K562 (cell line): ENCODE data around the gene AP2M1. TPM values are rescaled to one million over a fixed set of nuclear protein-coding genes. Genes with fewer than 3 reads are reported as not detected.
A peak's percentile ranks its signal among the peaks of the same experiment; 100 is the strongest.

Source experiments
- CREB1 ChIP-seq, 2 experiments: sonication (generic) in 1 of 2; formaldehyde crosslinking in 1 of 2; IDR thresholded peaks; 2 replicates each; pipeline versions ENCODE4 v1.6.1 to v1.8.0; 2012 to 2022; ENCODE audit warnings: inconsistent platforms in 1 of 2, mild to moderate bottlenecking in 1 of 2, missing genetic modification reagents in 1 of 2, moderate library complexity in 1 of 2
- ESRRA ChIP-seq: fragments of 450-650 bp; IDR thresholded peaks from 2 replicates; pipeline ENCODE4 v1.6.1; 2014; ENCODE audit warnings: low read depth, mild to moderate bottlenecking, moderate library complexity, borderline replicate concordance
- MED1 ChIP-seq: sonication (generic); formaldehyde crosslinking; IDR thresholded peaks from 2 replicates; pipeline ENCODE4 v1.8.1; 2023; ENCODE audit warnings: missing genetic modification reagents, borderline replicate concordance
- MEF2D ChIP-seq: conservative IDR thresholded peaks from 2 replicates; pipeline ENCODE4 v1.6.1; 2016; ENCODE audit warnings: low read depth, missing genetic modification characterization, missing compliant biosample characterization
- NFYB ChIP-seq: IDR thresholded peaks from 2 replicates; pipeline ENCODE4 v1.6.1; 2011; ENCODE audit warnings: mild to moderate bottlenecking, moderate library complexity; ENCODE audit not compliant: insufficient read length; ENCODE audit errors: extremely low read depth
- RNF219 ChIP-seq: fragments of 250-450 bp; sonication (Bioruptor Pico); IDR thresholded peaks from 2 replicates; pipeline ENCODE4 v1.5.0; 2022; ENCODE audit warnings: mild to moderate bottlenecking
- SLC30A9 ChIP-seq: fragments of 250-450 bp; sonication (Bioruptor Pico); IDR thresholded peaks from 2 replicates; pipeline ENCODE4 v1.8.0; 2022; ENCODE audit warnings: mild to moderate bottlenecking, moderate library complexity
- SPI1 ChIP-seq: IDR thresholded peaks from 2 replicates; pipeline ENCODE4 v1.6.1; 2011; ENCODE audit warnings: low read depth, low read length, control low read depth, borderline replicate concordance
- ZBTB33 ChIP-seq: sonication (generic); formaldehyde crosslinking; IDR thresholded peaks from 2 replicates; pipeline ENCODE4 v1.8.1; 2023; ENCODE audit warnings: mild to moderate bottlenecking, missing genetic modification reagents
- ZNF589 ChIP-seq: fragments of 200-800 bp; sonication (Bioruptor generic); IDR thresholded peaks from 2 replicates; pipeline ENCODE4 v1.6.1; 2016; ENCODE audit warnings: low read depth, missing genetic modification characterization, missing compliant biosample characterization
- ZNF695 ChIP-seq: fragments of 450-650 bp; formaldehyde crosslinking; IDR thresholded peaks from 2 replicates; pipeline ENCODE4 v1.4.0; 2020; ENCODE audit warnings: mild to moderate bottlenecking, moderate library complexity
- ZNF696 ChIP-seq: fragments of 250-450 bp; sonication (Bioruptor Pico); conservative IDR thresholded peaks from 2 replicates; pipeline ENCODE4 v1.4.0; 2020; ENCODE audit warnings: mild to moderate bottlenecking, moderate library complexity
- polyA plus RNA-seq, 8 experiments: library from polyadenylated mRNA; depleted of rRNA in 4 of 8; stranded (reverse) in 5 of 8; unstranded in 3 of 8; fragments of >200 nt; fragmentation: Nextera tagmentation in 2 of 8; fragmentation: Illumina TruSeq in 1 of 8; extraction: Ambion mirVana in 2 of 8; extraction: Trizol in 1 of 8; gene quantifications; 2 replicates each; pipeline versions ENCODE4 v1.2.1 to v1.2.3, GENCODE V29; 2011 to 2014; ENCODE audit warnings: inconsistent platforms in 1 of 8, missing spikeins in 1 of 8
- total RNA-seq, 7 experiments: library from RNA; depleted of rRNA in 6 of 7; stranded (reverse); fragments of >200 nt in 6 of 7; fragmentation: Illumina TruSeq in 2 of 7; extraction: Trizol in 2 of 7; gene quantifications; 2 replicates each; pipeline versions ENCODE4 v1.2.1 to v1.2.3, GENCODE V29; 2011 to 2021; ENCODE audit warnings: low replicate concordance in 1 of 7
- TF ChIP-seq, protein P1 (sequence below): fragments of 250-450 bp; sonication (Bioruptor Pico); IDR thresholded peaks from 2 replicates; pipeline ENCODE4 v1.4.0; 2020; ENCODE audit warnings: mild to moderate bottlenecking, moderate library complexity
- TF ChIP-seq, protein P2 (sequence below): fragments of 450-650 bp; formaldehyde crosslinking; IDR thresholded peaks from 2 replicates; pipeline ENCODE4 v1.4.0; 2020; ENCODE audit warnings: mild to moderate bottlenecking, moderate library complexity
- TF ChIP-seq, protein P3 (sequence below): sonication (generic); formaldehyde crosslinking; IDR thresholded peaks from 2 replicates; pipeline ENCODE4 v1.5.0; 2020; ENCODE audit warnings: missing genetic modification reagents
- TF ChIP-seq, protein P4 (sequence below): sonication (generic); formaldehyde crosslinking; IDR thresholded peaks from 2 replicates; pipeline ENCODE4 v1.8.1; 2022; ENCODE audit warnings: missing genetic modification reagents

Gene AP2M1
- total and polyA plus RNA-seq, 9 of the 15 experiments (the other 6 are each of a cell fraction or from before 2014, with no cell fraction given) = 118 to 505 (median 296) TPM

GRCh38 chr3:184174284-184174645 lies 390 bp upstream of the AP2M1 start (continued):
- TF ChIP-seq, protein P1, sequence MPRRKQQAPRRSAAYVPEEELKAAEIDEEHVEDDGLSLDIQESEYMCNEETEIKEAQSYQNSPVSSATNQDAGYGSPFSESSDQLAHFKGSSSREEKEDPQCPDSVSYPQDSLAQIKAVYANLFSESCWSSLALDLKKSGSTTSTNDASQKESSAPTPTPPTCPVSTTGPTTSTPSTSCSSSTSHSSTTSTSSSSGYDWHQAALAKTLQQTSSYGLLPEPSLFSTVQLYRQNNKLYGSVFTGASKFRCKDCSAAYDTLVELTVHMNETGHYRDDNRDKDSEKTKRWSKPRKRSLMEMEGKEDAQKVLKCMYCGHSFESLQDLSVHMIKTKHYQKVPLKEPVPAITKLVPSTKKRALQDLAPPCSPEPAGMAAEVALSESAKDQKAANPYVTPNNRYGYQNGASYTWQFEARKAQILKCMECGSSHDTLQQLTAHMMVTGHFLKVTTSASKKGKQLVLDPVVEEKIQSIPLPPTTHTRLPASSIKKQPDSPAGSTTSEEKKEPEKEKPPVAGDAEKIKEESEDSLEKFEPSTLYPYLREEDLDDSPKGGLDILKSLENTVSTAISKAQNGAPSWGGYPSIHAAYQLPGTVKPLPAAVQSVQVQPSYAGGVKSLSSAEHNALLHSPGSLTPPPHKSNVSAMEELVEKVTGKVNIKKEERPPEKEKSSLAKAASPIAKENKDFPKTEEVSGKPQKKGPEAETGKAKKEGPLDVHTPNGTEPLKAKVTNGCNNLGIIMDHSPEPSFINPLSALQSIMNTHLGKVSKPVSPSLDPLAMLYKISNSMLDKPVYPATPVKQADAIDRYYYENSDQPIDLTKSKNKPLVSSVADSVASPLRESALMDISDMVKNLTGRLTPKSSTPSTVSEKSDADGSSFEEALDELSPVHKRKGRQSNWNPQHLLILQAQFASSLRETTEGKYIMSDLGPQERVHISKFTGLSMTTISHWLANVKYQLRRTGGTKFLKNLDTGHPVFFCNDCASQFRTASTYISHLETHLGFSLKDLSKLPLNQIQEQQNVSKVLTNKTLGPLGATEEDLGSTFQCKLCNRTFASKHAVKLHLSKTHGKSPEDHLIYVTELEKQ (CRISPR knock-in tag) = no peak
- TF ChIP-seq CREB1 (IDR thresholded peaks at IDR 0.05) (no peak), CREB1 (CRISPR knock-in tag; IDR thresholded peaks at IDR 0.05) (0 out of 2 replicates have a peak, but pooled peaks have one; percentile 0), ZBTB33 (CRISPR knock-in tag) (no peak), MED1 (no peak), MEF2D (tag) (no peak), SLC30A9 (CRISPR knock-in tag) (no peak), ZNF695 (no peak), SPI1 (peak; percentile 62; the same call in 1 of the 2 replicates), ZNF589 (CRISPR knock-in tag) (0 out of 2 replicates have a peak, but pooled peaks have one; percentile 19), NFYB (no peak), ESRRA (no peak), ZNF696 (CRISPR knock-in tag) (no peak), RNF219 (CRISPR knock-in tag) (no peak)
- TF ChIP-seq, protein P2, sequence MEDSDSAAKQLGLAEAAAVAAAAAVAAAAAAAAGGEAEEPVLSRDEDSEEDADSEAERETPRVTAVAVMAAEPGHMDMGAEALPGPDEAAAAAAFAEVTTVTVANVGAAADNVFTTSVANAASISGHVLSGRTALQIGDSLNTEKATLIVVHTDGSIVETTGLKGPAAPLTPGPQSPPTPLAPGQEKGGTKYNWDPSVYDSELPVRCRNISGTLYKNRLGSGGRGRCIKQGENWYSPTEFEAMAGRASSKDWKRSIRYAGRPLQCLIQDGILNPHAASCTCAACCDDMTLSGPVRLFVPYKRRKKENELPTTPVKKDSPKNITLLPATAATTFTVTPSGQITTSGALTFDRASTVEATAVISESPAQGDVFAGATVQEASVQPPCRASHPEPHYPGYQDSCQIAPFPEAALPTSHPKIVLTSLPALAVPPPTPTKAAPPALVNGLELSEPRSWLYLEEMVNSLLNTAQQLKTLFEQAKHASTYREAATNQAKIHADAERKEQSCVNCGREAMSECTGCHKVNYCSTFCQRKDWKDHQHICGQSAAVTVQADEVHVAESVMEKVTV (CRISPR knock-in tag) = no peak
- TF ChIP-seq, protein P3, sequence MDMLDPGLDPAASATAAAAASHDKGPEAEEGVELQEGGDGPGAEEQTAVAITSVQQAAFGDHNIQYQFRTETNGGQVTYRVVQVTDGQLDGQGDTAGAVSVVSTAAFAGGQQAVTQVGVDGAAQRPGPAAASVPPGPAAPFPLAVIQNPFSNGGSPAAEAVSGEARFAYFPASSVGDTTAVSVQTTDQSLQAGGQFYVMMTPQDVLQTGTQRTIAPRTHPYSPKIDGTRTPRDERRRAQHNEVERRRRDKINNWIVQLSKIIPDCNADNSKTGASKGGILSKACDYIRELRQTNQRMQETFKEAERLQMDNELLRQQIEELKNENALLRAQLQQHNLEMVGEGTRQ (CRISPR knock-in tag) = no peak
- TF ChIP-seq, protein P4, sequence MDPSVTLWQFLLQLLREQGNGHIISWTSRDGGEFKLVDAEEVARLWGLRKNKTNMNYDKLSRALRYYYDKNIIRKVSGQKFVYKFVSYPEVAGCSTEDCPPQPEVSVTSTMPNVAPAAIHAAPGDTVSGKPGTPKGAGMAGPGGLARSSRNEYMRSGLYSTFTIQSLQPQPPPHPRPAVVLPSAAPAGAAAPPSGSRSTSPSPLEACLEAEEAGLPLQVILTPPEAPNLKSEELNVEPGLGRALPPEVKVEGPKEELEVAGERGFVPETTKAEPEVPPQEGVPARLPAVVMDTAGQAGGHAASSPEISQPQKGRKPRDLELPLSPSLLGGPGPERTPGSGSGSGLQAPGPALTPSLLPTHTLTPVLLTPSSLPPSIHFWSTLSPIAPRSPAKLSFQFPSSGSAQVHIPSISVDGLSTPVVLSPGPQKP (CRISPR knock-in tag) = no peak
